ENCODE measurements around the gene CERS1.
"Not testable (repeated sequence)": the region's sequence is repeated elsewhere in the genome, so short reads cannot be mapped to it uniquely, and the experiment has no call there.

The CERS1 gene

DNA sequence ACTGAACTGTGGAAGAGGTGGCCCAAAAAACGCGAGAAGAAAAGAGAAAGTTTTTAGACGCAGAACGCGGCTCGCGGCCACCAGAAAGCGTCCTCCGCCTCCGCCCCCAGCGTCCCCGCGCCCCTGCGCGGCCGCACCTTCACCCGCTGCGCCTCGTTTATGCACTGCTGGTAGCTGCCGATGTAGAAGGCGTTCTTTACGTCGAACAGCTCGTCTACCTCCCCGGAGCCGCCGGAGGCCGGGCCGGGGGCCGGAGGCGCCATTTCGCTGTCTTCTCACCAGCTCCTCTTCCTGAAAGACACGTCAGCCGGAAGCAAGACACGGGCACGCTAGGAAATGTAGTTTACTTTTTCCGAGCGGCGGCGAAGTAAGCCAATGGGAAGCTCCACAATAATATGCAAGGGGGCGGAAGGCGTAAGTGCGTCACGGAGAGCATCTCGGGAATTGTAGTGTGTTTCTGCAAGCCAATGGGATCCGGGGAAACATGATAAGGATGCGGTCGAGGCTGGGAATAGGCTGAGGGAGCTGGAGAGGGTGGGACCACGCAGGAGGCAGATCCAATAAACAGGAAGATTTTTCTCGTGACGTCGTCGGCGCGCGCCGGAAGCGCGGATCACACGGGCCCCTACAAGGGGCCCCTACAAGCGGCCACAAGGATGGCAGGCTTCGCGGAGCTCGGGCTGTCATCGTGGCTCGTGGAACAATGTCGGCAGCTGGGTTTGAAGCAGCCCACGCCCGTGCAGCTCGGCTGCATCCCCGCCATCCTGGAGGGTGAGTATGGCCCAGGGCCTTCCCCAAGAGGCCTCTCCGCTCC lies 23.3 kb upstream of the CERS1 start, which contains the start of the genes COPE and DDX49:
TSS of gene COPE (minus strand) at position 302 of the 814 bp plus-strand sequence. CDS start at position 263, 39 bp downstream.
TSS of gene DDX49 (plus strand) at position 630 of the 814 bp plus-strand sequence. CDS start at position 657, 27 bp downstream.
- DNase-seq (ENCODE audit: low spot score) = peak; percentile 99

DNA sequence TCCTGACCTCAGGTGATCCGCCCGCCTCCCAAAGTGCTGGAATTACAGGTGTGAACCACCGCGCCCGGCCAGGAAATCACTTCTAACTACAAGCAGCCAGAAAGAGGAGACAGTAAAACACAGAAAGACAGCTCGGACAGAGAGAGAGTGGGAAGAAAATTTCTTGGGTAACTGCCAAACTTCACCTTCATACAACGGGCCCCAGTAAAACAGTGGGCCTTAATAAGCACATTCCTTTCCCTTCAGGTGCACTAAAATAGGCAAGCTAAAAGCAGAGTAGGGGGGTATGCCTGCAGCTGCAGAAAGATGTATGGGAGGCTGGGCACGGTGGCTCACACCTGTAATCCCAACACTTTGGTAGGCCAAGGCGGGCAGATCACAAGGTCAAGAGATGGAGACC lies 21.6 kb upstream of the CERS1 start:
- not testable (repeated sequence) for DNase-seq (ENCODE audit: low spot score)

DNA sequence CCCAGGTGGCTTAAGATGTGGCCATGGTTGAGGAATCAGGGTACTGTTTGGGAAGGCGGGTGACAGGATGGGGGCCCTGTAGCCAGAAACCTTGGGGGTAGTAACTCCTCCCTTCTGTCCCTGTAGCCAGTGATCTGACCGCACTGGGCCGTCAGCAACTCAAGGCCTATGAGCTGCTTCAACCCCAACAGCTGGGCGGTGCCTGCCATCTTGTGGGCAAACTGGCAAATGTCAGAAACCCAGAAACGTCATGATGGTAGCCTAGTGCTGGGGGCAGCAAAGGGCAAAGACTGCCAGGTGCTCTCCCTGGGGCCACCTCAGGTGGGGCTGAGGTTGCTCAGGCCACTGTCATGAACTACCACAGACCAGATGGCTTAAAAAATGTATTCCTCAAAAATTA lies 19.7 kb upstream of the CERS1 start:
- peak; percentile 46 for DNase-seq (ENCODE audit: low spot score)

DNA sequence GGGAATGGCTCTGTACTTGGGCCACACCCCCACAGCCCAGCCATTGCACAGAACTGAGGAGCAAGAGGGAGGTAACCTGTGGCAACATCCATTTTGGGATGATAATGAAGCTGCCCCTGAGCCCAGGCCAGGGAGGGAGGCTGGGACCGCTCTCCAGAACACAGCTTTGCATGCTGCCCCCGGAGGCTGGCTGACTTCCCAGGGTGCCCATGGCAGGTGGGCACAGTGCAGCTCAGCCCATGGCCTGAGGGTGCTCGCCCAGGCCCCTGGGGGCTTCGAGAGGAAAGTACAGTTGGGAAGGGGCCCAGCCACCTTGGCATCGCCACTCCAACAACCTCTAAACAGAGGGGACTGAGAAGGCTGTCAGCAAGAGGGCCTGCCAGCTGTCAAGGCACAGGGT lies 17.5 kb upstream of the CERS1 start:
- DNase-seq (ENCODE audit: low spot score) = no peak

DNA sequence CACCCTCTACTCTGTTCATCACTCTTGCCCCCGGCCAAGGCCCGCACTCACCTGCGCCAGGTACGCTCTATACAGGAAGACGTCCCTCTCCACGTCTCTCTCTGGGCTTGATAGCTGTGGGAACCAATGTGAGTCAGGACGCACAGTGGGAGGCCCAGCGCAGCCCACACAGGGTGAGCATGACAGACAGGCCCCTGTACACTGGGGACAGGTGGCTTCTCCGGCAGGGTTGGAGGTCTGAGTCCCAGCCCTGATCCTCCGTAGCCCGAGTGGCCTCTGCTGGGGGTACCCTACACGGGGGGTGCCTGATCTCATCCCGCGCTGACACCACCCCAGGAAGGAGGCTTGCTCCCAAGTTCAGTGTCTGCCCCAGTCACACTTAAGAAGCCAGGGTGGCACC lies 17.0 kb upstream of the CERS1 start:
- DNase-seq (ENCODE audit: low spot score) = no peak

DNA sequence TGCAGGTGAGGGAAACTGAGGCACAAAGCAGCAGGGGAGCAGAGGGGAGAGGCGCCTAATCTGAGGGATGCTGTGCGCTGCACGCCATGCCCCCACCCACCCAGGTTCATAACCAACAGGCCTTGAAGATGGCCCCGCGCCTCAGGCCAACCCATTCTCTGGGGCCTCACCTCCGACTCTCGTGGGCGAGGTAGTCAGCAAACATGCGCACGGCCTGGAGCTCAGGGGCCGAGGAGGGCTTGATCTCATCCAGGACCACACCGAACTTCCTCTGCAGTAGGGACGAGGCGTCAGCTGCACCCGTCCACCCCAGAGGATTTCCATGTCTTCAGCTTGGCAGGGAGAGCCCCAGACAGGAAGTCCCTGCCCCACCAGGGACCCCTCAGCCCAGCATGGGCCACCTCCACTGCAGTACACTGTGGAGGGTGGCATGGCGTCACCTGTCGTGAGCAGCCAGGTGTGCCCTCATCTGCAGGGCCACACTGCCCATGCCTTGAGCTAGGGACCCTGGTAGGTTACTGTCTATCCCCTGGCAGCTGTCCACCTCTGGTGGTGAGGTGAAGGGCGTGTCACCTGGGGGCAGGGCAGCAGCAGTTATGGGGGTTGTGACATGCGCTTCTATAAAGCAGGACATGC lies 15.0 kb upstream of the CERS1 start:
- no peak for DNase-seq (ENCODE audit: low spot score)

DNA sequence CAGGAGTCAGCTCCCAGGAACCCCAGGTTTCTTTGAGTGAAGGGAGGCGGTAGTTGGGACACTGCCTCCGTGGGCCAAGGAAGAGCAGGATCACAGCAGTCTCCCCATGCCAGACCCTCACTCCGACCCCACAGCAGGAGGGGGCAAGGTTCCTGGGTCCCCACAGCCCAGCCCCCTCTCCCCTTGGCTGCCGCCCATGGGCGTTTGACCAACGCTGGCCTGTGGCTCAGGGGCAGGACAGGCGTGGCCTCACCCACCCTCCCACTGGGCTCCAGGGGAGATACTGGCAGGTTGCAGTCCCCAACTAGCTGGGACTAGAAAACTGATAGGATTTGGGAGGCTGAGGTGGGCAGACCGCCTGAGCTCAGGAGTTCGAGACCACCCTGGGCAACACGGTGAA lies 14.1 kb upstream of the CERS1 start:
- DNase-seq (ENCODE audit: low spot score) = no peak

DNA sequence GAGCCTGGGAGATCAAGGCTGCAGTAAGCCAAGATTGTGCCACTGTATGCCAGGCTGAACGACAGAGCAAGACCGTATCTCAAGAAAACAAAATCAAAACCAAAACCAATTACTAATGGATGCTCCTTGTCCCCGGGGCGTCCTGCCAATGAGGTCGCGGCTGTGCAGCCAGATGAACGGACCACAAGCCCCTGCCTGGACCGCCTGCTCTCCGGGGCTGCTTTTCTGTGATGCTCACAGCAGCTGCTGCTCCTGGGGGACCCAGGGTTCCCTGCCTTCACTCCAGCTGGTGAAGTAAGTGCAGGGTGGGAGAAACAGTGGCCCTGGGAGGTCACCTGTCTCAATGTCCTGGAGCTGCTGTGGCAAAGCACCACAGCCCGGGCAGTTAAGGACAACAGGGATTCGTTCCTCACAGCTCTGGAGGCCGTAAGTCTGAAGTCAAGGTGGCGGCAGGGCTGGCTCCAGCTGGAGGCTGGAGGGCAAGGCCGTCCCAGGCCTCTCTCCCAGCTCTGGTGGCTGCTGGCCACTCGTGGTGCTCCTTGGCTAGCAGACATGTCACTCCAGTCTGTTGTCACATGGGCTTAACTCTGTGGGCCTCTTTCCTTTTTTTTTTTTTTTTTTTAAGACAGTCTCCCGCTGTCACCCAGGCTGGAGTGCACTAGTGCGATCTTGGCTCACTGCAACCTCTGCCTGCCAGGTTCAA lies 13.1 kb upstream of the CERS1 start:
- DNase-seq (ENCODE audit: low spot score) = no peak

DNA sequence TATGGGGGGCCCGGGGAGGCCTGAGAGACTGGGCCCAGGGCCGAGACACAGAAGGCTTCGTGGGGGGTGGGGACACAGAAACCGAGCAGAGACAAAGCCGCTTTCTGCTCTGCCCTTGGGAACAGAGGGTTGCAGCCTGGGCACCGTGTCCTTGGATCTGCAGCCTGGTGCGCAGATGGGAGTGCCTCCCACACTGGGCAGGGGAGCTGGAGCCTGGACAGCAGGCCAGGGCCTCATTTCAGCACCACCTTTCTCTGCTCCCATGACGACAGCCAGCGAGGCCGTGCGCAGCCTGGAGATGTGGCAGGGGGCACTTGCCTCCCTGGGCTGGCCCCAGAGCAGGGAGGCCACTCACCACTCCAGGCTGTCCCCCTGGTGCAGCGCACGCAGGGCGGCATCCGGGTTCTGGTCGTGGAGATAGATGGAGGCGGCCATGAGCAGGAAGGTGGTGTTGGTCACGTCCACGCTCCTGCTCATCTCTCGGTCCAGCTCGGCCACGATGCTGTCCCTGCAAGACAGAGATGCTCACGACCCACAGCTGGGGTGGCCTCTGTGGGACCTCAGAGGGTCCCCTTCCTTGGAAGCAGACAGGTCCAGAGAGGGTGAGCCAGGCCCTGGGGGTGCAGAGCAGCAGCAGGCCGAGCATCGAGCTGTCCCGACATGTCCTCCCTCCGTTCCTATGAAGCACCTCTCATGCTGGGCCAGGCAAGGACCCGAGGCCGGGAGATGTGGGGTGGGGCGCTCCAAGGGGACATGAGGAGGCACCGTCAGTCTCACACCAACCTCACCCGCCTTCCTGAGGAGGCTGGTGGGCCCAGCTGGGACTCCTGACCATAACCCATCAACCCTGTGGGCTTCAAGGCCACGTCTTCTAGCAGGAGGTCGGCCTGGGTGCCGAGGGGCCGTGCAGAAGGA lies 10.9 kb upstream of the CERS1 start:
- DNase-seq (ENCODE audit: low spot score) = no peak

DNA sequence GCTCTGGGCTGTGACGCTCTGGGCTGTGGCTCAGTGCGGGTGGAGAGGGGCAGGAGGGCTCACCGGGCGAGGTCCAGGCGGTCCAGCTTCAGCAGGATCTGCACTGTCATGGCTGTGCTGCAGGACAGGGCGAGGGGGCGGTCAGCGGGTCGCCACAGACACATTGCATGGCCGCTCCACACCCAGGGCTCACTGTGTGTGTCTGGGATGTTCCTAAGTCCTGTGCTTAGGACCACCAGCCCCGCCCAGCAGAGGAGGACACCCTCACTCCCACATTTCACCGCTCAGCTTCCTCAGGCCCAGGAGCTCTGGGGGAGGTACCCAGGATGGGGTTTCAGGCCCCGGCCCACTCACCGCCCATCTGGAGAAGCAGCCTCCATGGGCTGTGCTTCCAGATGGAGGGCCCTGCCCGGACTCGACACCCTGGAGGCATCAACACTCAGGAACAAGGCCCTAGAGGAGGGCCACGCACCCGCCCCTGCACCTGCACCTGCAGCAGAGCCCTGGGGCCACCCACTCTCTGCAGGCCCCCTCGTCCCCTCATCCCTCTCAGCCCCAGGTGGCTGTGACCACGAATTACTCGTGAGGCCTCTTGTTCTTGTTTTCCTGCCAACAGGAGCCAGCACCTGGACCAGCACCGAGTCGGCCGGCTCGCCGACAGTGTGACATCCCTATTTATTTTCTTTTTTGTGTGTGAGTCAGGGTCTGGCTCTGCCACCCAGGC lies 9.7 kb upstream of the CERS1 start:
- DNase-seq (ENCODE audit: low spot score) = no peak

DNA sequence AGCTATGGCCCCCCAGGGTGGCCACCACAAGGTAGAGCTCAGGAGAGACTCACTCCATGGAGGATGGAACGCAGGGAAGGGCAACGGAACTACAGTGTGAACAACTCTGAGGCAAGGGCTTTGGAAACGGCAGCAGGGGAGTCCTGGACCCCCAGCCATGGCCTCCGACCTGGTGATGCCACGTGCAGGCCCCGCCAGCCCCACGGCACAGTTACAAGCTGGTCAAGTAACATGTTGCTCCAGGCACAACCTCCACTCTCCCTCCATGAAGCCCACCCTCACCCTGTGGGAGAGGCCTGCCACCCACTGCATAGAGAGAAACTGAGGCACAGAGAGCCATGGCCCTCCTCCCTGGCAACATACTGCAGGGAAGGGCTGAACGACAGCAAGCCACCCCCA lies 9.1 kb upstream of the CERS1 start:
- DNase-seq (ENCODE audit: low spot score) = no peak

DNA sequence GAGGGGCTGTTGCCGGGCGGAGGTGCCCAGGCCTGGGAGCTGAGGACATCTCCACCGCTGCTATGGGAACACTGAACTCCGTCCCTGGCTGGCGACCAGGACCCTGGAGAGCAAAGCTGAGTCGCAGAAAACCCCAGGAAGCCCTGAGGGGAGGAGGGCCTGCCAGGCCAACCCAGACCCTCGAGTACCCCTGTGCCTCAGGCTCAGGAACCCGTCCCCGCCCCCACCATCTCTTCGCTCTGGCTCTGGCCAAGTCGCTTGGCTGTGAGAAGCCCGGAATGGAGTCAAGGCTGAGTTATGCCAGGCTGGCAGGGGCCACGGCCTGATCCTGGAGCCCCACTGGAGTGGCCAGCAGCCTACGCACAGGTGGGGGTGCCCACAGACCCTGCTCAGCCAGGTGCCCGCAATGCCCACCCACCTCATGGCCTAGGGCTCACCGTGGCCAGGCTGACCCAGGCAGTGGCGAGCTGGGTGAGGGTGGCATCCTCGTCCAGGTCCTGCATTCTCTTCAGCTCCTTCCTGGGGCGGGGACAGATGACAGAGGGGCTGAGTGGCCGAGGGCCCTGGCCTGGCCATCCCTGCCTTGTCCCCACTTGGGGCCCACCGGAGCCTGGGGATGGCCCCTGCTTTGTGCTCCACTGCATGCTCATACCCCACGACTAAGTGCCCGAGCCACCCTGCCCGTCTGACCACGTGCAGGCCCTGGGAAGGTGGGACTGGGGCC lies 8.5 kb upstream of the CERS1 start:
- no peak for DNase-seq (ENCODE audit: low spot score)

DNA sequence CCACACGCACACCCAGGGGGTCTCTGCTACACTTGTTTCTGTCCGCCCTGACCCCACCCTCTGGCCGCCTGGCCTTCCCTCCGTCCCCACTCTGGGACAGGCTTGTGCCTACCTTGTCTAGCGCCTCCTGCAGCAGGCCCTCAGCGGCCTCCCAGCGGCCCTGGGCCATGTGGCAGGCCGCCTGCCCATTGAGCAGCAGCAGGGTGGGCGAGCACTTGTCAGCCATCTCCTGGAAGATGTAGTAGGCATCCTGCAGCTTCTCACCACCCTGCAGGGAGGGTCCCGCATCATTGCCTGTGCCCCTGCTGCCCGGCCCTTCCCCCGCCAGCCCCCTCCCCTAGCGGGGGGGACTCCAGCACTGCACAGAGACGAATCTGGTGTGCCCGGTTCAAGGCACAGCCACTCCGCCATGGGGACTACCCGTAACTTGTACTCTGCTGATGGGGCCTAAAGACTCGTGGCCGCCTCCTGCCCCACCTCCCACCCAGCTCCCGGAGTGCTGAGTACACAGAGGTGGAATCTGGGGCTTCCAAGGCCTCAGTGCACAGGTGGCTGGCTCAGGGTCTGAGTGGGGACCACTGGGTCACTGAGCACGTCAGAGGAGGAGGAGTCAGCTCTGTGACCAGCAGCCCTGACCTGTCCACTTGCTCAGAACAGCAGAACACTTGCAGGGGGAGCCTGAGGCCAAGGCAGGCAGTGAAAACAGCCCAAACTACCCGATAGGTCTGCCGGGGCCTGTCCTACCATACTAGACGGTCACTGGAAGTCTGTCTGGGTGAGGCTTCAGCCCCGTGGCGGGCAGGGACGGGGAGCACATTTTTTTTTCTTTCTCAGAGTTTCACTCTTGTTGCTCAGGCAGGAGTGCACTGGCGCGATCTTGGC lies 7.4 kb upstream of the CERS1 start:
- no peak for DNase-seq (ENCODE audit: low spot score)

DNA sequence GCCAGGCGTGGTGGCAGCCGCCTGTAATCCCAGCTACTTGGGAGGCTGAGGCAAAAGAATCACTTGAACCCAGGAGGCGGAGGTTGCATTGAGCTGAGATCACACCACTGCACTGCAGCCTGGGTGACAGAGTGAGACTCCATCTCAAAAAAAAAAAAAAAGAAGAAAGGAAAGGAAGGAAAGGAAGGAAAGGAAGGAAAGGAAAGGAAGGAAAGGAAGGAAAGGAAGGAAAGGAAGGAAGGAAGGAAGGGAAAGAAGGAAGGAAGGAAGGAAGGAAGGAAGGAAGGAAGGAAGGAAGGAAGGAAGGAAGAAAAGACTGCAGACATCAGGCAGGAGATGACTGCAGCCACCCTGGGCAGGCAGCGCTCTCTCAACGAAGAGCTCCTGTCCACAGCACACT lies 6.6 kb upstream of the CERS1 start:
- not testable (repeated sequence) for DNase-seq (ENCODE audit: low spot score)

DNA sequence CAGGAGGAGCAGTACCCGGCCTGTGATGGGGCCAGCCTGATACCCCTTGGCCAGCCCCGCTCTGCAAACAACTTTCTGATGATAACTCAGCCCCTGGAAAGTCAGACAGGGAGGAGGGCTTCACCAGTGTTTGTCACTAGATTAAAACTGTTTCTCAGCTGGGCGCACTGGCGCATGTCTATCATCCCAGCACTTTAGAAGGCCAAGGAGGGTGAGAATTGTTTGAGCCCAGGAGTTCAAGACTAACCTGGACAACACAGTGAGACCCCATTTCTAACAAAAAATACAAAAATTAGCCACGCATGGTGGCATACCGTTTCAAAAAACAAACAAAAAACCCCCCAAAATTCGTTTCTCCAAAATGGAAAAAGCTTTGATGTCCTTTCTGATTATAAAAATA lies 5.5 kb upstream of the CERS1 start:
- no peak for DNase-seq (ENCODE audit: low spot score)

DNA sequence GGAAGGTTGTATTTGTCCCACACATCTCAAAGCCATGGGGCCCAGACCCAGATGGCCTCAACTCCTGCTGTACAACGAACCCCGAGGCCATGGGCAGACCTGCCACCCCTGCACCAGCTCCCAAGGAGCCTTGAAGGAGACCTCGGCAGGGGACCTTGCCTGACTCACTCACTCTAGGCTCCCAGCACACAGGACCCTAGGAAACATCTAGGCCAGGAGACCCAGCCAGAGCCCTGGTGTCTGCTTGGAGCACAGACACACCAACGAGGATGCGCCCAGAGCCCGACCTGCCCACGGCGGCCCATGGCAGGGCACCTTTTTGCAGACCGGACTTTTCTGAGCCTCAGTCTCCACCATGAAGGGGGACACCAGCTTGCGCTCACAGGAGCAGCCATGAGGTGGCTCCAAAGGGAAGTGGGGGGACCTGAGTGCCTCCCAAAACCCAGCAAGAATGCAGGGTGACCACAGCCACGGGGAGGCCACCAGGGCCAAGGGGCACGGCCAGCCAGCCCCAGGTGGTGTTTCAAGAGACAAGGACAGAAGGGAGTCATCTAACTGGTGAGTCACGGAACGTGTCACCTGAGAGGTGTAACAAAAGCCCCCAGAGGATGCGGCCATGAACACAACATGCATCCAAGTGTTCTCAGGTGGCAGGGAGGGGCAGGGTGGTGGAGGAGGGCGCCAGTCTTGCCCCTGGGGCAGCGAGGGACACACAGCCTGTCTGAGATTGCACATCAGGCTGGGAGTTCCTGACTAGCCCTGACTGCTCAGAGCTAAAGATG lies 4.9 kb upstream of the CERS1 start:
- no peak for DNase-seq (ENCODE audit: low spot score)

DNA sequence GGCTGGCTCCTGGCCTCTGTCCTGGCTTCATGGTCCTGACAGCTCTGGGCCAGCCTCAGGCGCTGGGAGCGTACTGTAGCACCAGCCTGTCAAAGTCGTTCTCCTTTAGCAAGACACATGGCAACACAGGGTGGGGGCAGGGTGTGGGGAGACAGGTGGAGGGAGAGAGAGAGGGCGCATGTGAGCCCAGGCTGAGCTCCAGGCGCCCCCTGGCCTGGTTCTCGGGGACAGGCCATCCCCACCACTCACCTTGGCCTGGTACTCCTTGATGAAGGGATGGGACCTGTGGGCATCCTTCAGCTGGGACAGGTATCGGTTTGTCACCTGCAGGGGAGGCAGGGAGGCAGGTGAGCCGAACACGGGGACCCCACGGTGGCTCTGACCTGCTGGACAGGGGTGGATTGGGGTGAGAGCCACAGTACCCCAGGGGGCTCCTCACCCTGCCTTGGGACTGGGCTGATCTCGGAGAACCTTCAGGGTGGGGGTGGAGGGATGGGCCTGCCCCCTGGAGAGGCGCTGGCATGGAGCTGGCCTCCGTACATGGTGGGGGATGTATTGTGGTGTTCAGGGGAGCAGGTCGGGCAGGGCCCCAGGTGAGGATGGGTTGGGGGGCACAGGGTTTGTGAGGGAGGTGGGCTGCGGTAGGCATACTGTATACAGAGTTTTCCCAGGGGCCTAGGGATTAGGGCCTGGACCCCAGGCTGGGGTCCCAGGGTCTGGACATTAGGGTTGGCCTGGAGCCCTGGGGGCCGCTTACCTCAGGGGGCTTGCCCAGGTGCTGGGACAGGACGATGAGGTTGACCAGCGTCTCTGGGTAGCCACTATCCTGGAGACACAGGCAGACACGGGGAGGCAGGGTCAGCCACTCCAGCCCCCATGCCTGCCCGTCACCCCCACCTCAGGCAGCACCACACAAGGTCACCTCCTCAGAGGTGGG lies 3.9 kb upstream of the CERS1 start:
- no peak for DNase-seq (ENCODE audit: low spot score)

All from activated CD4-positive, alpha-beta T cell treated with anti-CD3 and anti-CD28 coated beads, Interleukin-2, Interleukin-4, amounts not matched to agents 100 ng/mL and 50 ng/mL, durations not matched to agents 16 hours and 8 hours (primary cell).